NCI-H748 treated with DMSO at 0.1 percent for 48 hours (cell line): ENCODE results near the gene GRIK3.
"Not testable (repeated sequence)": the region's sequence is repeated elsewhere in the genome, so short reads cannot be mapped to it uniquely, and the experiment has no call there.

Experiments
- DNase-seq: peaks from one replicate; lab custom pipeline; 2025; lab: John Stamatoyannopoulos, UW

Gene GRIK3

DNA sequence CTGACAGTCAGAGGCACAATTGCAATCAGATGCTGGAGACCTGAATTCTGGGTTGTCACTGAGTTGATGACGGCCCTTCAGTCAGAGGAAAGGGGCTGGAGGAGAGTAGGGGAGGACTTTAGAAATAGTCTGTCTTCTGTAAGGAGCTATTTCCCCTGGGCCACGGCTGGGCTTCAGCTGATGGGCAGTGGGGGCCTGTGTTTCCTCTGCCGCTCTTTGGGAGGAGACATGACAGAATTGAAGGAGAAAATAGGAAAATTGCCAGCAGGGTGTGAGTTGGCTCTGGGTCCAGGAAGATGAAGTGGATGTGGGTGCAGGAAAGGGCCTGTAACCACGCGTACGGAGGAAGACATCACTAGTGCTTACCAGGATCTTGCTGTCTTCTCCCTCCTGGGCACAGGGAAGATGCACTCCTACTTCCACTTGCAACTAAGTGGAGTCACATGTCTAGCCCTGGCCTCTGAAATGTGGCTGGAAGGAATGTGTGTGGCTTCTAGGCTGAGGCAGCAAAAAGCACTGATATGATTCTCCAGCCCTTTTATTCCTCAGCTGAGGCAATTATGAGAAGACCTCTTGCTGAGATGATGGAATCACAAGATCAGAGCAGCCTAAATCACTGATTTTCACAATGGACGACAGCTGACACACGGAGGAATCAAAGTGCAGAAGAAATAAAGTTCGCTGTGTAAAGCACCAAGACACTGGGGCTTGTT, 250.0 kb downstream of the GRIK3 start:
- no peak for DNase-seq

DNA sequence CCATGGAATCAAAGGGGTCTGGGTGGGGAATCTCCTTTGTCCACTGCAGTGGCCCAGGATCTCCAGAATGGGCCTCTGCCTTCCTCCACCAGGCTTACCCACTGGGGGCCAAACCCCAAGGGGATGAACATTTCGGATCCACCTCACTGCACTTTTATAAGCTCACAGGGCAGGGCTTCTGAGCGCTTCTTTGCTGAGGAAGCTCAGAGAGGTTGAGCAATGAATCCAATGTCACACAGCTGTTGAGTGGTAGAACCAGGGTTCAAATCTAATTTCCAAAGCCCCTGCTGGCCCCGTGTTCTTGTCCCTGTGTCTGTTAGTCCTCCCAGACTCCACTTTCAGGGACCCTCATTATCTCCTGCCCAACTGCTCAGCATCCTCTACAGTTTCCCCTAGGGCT, 250.8 kb downstream of the GRIK3 start:
- no peak for DNase-seq

DNA sequence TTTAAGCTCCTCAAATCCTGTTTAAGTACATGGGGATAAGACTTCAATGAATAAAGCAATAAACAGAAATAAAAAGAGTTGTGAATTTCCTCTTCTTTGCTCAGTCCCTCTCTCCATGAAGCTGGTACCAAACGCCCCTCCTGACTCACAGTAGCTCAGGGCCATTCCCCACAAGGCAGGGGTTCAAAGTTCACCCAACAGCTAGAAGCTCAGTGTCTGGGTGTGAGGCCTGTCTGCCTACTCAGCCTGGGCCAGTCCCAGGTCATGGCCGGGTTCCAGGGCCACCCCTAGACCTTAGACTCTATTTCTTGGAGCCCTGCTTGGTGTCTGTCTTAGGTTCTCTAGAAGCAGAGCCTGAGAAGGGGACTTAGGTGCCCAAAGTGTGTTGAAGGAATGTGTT, 251.5 kb downstream of the GRIK3 start:
- DNase-seq = no peak

DNA sequence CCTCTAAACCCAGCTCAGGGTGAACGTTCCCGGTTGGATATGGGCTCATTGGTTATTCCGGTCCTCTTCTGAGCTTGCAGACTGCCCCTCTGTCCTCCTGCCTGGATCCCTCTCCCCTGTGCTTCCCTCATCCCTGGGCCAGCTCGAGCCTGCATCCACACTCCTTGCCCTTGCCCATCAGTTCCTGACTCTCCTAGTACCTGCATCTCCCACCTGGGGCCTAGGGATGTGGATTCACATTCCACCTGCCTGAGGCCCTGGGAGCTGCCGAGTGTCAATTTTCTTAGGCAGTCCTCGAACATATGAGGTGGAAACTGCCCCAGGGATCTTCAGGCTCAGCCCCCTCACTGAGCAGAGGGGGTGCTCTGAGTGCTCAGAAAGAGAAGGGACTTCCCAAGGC, 252.2 kb downstream of the GRIK3 start:
- DNase-seq = no peak

DNA sequence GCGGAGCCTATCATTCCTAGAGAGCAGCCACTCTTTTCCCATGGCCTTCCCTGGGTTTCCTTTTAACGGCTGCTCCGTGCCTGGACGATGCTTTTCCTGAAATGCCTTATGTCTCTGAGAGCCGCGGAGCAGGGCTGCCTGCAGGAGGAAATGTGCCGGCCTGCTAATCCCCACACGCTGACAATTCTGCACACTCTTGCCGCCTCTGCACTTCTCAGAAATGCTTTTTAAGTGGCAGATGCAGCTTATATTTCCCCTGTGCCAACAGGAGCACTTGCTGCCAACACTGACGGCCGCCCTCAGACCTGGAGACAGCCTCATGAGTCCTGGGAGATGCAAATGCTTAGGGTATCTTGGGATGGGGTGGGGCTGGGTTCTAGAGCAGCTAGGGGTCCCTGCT, 253.2 kb downstream of the GRIK3 start:
- DNase-seq = no peak

DNA sequence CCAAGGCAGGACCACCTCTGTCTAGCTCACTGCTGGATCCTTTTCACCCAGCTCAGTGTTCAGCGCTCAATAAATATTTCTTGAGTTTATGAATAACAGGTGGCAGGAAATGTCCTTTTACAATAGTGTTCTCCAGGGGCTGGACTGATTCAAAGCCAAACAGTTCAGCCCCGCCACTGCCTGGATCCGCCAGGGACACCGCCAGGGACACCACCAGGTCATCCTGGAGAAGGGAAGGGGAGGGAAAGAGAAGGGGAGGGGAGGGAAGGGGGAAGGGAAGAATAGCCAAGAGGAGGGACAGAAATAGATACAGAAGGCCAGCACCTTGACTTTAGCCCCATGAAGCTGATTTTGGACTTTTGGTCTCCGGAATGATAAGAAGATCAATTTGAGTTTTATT, 255.6 kb downstream of the GRIK3 start:
- peak; percentile 2 for DNase-seq

DNA sequence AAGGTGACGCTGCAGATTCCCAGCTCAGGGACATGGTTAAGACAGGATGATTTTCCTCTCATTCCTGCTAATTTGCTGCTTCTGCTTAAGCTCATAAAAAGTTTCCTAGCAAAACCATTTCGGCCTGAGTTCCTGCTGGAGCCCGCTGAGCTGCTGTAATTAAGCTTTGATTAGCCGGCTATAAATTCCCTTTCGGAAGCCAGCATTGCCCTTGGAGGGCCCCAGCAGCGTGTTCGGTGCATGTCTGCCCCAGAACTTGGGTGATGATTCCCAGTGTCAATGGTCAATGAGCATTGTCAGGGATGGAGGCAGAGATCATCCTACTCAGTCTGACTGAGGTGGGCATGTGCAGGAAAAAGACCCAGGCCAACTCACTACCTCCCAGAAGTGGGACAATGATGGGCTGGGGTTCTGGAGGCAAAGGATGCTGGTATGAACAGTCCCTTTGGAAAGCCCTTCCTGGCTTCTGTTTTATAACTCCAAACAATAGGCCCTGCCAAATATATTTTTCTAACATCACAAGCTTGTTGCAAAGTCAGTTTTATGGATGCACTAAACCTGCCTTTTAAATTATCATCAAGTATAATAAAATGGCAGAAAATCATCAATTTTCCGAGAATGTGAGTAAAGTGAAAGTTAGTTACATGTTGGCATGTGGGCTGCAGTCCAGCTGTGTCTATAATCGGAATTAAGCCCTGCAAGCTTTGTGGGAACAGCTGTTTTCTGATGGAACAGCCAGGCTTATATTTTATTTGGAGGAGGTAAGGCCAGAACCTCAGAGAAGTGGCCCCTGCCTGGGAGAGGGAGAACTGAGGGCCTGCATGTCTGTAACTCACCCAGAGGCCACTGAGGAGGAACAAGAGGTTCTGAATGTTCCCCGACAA, 257.1 kb downstream of the GRIK3 start:
- no peak for DNase-seq

DNA sequence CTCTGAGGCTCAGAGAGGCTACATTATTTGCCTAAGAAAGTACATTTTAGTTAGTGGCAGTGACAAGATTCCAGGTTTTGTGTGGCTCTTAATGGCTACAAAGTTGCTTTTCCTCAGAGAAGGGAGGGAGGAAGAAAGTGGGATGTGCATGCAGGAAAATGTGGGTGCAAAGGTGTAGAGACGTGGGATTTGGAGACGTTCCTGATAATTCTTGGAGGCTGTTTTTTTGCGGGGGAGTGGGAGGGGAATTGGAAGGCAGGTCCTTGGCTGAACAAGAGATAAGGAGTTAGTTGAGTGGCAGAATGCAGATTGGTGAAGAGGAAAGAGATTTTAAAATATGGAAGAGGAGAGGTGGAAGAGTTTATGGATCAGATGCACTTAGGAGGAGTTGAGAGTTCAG, 258.1 kb downstream of the GRIK3 start:
- DNase-seq = no peak

DNA sequence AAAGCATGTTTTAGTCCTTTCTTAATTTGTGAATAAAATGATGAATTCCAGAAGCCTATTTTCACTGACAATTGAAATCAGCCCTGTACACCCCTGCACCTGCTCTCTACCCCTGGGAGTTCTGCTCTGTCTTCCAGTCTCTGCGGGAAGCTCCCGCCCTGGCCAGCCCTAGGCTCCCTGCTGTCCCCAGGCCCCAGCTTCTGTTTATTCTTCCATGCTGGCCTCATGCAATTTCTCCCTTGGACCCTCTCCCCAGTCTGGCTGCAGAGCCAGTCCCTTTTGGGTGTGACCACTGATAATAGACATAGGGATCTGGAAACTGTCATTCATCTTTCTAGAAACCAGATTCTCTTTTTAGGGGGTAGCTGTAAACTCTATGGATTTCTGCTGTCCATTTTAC, 258.6 kb downstream of the GRIK3 start:
- DNase-seq = peak; percentile 29

DNA sequence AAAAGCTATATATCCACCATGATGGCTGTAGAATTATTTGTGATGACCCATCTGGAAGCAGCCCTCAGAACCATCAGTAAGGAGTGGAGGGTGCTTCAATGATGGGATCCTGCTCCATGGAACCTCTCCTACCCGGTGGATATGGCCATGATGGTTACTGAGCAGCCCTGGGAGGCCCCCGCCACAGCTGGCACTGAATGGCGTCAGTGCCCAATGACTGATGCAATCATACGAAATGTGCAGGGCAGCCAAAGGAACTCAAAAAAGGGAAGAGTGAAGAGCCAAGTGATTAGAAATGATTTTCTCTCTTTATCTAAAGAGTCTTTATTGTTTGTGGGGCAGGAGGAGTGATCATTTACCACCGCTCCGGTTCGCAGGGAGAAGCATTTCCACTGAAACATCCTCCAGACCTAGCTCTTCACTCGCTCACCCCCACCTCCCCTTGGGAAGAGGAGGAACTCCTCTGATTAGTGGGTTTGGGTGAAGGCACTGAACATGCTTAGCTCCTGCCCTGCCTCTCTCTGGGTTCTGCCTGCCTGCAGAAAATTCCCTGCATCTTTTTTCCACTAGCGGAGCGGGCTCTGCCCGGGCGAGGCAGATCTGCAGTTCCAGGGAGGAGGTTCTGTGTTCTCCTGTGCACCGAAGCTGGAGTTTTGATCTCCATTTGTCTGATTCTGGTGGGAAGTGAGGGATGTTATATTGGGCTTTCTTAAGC, 260.3 kb downstream of the GRIK3 start:
- no peak for DNase-seq

DNA sequence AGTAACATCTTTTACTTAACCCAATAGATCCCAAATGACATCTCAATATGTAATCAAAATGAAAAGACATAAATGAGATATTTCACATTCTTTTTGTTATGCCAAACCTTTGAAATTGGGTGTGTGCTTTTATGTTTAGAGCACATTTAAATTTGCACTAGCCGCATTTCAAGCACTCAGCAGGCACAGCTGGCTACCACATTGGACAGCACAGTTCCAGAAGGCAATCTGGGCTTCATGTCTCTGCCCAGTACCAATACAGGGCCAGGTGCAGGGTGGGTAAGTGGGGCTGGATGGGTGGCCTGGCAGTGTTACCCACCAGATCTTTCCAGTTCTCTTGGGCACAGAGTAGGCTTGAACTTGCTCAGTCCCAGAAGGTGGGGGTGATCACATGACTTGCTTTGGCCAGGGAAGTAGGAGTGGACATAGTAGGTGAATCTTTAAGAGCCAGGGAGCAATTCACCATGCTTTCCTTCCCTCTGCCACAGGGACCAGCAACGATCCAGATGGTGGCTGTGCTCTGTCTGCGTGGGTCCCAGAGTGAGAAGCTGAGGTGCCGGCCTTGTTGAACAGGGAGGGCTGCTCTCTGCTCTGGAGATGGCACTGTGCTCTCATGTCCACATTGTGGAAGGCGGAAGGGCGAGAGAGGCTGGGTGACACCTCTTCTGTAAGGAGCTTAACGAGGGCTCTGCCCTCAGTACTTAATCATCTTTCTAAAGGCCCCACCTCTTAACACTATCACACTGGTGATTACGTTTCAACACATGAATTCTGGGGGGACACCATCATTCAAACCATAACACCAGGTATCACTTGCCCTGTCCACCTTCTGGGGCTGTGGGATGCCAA, 261.4 kb downstream of the GRIK3 start:
- DNase-seq = no peak

DNA sequence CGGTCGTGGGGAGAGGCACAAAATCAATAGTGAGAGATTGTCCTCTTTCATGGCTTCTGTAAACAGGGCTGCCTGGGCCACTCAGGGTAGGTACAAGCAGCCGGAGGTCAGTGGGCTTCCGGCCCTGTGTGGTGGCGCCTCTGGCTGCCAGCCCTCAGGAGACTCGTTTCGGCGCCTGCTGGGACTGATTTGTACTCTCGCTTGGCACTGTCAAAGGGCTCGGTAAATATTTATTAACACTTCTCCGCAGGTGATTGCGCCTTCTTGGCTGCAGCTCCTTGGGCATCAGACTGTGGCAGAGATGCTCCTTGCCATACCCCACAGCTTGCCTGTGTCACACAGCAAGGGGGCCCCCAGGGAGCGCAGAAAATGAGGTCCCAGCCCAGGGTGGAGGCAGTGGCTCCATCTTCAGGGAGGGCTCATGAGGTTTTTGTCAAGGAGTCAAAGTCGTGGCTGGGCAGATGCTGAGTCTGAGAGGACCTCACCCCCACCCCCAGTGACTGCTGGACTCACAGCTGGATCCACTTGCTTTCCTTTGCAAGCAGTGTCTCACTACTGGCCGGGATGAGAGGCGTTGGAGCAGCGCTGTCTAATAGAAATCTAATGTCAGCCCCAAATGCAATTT, 262.5 kb downstream of the GRIK3 start:
- DNase-seq = no peak

DNA sequence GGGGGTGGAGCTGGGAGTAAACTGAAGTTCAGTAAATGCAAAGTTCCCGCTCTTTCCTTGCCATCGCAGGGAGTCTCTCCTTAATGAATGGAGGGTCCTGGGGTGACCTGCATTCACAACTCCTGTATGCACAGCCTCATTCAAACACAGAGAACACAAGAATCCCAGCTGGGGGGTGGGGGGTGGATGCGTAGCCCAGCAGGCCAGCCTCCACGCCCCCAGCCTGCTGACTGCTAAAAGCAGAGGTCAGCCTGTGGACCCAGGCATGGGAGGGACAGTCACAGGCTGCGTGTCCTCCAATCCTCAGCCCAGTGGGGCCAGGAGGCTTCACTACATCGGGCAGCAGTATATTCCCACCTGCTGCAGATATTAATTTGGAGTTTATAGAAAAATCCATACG, 263.1 kb downstream of the GRIK3 start:
- peak; percentile 66 for DNase-seq

DNA sequence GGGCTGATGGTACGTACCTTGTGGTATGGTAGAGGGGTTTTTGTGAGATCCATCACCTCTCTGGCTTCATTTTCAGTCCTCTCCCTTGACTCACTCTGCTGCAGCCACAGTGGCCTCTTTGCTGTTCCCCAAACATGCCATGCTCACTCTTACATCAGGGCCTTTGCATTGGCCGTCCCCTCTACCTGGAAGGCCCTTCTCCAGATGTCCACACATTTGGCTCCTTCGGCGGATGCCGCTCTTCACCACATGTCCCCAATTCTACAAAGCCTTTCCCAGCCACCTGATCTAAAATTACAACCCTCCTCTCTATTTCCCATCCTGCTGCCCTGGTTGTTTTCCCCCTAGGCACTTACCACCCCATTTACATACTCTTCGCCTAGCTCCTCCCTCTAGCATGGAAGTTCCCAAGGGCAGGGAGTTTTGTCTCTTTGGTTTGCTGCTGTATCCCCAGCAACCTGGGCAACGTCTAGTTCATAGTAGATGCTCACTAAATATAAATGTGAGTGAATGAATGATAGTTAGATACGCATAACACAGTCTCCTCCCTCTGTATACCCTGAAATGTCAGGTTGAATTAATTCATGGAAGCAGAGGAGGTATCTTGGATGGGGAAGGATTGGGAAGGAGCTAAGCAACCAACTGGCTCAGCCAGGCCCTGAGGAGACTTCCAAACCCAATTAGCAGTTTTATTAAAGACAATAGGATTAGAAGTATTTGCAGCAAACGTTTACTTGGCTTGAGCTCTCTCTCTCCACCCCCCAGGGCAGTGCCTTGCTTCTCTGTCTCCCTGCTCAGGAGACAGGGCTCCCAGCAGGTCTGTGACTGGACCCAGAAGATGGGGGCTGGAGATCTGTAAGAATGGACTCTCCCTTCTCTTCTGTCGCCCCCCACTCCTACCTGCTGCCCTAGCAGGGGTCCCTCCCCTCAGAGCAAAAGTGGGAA, 264.2 kb downstream of the GRIK3 start:
- no peak for DNase-seq

DNA sequence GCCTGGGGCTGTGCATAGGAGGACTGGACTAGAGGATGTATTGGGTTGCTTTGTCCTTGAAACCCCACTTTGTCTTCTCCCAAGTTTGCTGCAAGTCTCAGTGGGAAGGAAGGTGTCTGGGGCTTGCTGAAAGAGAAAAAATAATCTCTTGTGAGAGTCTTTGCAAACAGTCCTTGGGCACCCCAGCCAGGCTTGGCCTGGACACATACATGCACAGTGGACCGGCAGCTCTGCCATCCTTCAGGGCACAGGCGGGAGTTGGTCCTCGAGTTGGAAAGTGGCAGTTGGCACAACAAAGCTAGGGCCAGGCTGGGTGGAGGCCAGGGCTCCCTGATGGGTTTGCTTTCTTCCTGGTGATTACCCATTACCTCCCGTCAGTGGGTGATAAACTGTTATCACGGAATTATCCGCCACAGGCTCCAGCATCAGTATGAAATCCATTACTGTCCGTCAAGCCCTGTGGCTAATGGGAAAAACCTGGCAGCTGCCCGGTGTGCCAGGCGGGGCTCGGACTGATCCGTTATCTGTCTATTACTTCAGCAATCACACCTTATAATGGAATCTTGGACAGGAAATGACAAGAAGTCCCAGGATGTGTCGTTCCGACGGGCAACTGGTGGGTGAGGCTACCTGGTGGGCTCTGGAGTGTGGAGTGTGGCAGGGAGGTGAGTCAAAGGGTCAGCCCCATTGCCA, 265.7 kb downstream of the GRIK3 start:
- no peak for DNase-seq

DNA sequence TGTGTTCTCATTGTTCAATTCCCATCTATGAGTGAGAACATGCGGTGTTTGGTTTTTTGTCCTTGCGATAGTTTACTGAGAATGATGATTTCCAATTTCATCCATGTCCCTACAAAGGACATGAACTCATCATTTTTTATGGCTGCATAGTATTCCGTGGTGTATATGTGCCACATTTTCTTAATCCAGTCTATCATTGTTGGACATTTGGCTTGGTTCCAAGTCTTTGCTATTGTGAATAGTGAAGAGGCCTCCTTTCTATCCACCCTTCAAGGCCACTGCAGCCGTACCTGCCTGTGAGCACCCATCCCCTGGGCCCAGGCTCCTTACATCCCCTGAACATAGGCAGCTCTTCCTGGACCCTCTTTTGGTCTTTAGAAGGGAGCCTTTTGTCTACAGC, 266.9 kb downstream of the GRIK3 start:
- not testable (repeated sequence) for DNase-seq

DNA sequence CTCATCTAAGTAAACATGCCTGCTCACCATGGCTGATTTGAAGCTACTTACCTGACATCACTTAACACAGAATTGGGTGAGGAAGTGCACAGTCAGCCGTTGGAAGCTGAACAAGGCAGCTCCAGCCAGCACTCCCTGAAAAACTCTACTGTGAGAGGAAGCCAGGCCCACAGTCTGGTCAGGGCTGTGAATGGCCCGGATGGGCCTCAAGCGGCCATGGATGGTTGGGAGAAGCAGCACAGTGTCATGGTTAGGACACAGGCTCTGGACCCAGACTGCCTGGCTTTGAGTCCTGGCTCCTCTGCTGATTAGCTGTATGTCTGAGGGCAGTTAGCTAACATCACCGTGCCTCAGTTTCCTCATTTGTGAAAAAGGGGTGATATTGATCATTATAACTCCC, 267.8 kb downstream of the GRIK3 start:
- DNase-seq = no peak

DNA sequence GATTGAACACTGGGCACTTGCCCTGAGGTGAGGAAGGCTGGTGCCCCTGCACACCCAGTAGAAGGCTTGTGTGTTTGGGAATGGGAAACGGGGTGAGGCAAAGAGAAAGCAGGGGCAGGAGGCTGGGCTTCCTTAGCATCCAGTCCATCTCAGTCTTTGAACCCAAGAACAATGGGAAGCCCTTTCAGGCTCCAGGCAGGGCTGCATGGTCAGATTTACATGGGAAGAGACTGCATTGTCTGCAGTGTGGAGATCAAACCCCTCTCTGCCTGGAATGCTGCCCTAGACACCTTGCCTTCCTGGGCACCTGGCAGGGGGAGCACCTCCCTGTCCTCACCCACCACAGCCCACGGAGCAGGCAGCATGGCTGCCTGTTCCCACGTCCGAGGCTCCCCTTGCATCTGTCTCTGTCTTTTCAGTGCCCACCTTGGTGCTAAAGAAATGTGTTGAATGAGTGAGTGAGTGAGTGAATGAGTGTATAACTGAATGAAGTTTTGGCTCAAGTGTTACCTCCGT, 268.5 kb downstream of the GRIK3 start:
- DNase-seq = no peak

DNA sequence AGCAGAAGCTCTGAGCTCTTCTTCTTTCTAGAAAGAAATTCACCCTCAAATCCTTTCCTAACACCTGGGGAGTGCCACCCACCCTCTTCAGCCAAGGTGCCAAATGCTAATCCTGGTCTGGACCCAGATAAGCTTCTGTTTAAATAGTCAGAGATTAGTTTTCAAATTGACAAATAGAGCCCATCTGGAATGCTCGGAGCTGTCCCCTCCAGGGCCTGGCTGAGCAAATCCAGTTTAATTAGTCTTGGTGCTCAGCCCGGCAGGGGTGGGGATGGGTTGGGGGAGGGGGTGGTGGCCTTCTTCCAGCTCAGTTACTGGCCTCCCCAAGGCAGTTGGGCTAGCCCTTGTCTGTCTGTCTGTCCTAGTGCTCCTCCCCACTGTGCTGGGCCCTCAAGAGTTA, 269.5 kb downstream of the GRIK3 start:
- DNase-seq = no peak
